GM13977 (cell line): ENCODE data around the gene MMP26.
"Not testable (repeated sequence)": the region's sequence is repeated elsewhere in the genome, so short reads cannot be mapped to it uniquely, and the experiment has no call there.

Experiments used
- DNase-seq: peaks from one replicate; pipeline ENCODE4 v3.0.0; 2012; ENCODE audit warnings: low spot score
- CTCF ChIP-seq: IDR thresholded peaks from 2 replicates; pipeline ENCODE4 v1.5.1; 2012; ENCODE audit warnings: mild to moderate bottlenecking, control low read depth; ENCODE audit not compliant: insufficient read depth; ENCODE audit errors: extremely low read depth, missing control alignments
- in situ Hi-C: fragments of 300-500 bp; cut with MboI; formaldehyde crosslinking; loops from one replicate; pipeline ENCODE4 v1.12.0; 2022; ENCODE audit warnings: low sequenced_read_pairs, low pct_unique_long_range_greater_than_20kb, mixed read lengths, inconsistent platforms; ENCODE audit not compliant: unreplicated experiment

The MMP26 gene

GRCh38 chr11:4713241-4713640, 8.7 kb downstream of the MMP26 start:
- in situ Hi-C loops, result no loop called here
- TF ChIP-seq CTCF, result no peak
- no peak for DNase-seq

GRCh38 chr11:4714300-4714699, 9.7 kb downstream of the MMP26 start:
- no peak for DNase-seq
- in situ Hi-C loops, result no loop called here
- no peak for TF ChIP-seq CTCF

- DNase-seq, result not testable (repeated sequence)
- peak; percentile 7 for TF ChIP-seq CTCF
Measured at GRCh38 chr11:4722616-4723534, 18.3 kb downstream of the MMP26 start.

GRCh38 chr11:4727171-4727570, 22.6 kb downstream of the MMP26 start:
- in situ Hi-C loops, result no loop called here

More at GRCh38 chr11:4722616-4723534, 18.3 kb downstream of the MMP26 start:
- in situ Hi-C loops, result not testable (repeated sequence)

GRCh38 chr11:4740735-4741134, 36.2 kb downstream of the MMP26 start:
- in situ Hi-C loops, result no loop called here
- no peak for TF ChIP-seq CTCF
- DNase-seq, result no peak

More at GRCh38 chr11:4727171-4727570, 22.6 kb downstream of the MMP26 start:
- DNase-seq, result no peak
- no peak for TF ChIP-seq CTCF

- no peak for TF ChIP-seq CTCF
- no peak for DNase-seq
- in situ Hi-C loops, result no loop called here
Measured at GRCh38 chr11:4748438-4748837, 43.9 kb downstream of the MMP26 start.

- in situ Hi-C loops, result no loop called here
- DNase-seq, result no peak
- no peak for TF ChIP-seq CTCF
Measured at GRCh38 chr11:4751201-4751600, 46.6 kb downstream of the MMP26 start.
